Subcutaneous abdominal adipose tissue (tissue), 5 donors: ENCODE data around the gene PPL.
A peak's percentile ranks its signal among the peaks of the same experiment; 100 is the strongest.

ENCODE experiments used
- H3K27ac ChIP-seq: one replicate; pipeline ENCODE4 v1.7.0; 2013; ENCODE audit warnings: low read depth, mild to moderate bottlenecking, inconsistent platforms, low read length, moderate library complexity
- H3K27me3 ChIP-seq, 5 donors: one replicate each; pipeline ENCODE4 v1.7.0; 2013; ENCODE audit warnings: low read length in 5 of 5, inconsistent platforms in 1 of 5; ENCODE audit not compliant: control insufficient read depth in 5 of 5, insufficient read depth in 4 of 5
- H3K36me3 ChIP-seq, 5 donors: one replicate each; pipeline ENCODE4 v1.7.0; 2013; ENCODE audit warnings: low read length in 5 of 5; ENCODE audit not compliant: control insufficient read depth in 5 of 5, insufficient read depth in 5 of 5
- H3K4me1 ChIP-seq, 5 donors: one replicate each; pipeline ENCODE4 v1.7.0; 2013; ENCODE audit warnings: low read length in 5 of 5, mild to moderate bottlenecking in 3 of 5, moderate library complexity in 1 of 5; ENCODE audit not compliant: control insufficient read depth in 5 of 5, insufficient read depth in 5 of 5
- H3K4me3 ChIP-seq, 5 donors: one replicate each; pipeline ENCODE4 v1.7.0; 2013; ENCODE audit warnings: low read length in 5 of 5, low read depth in 1 of 5
- H3K9ac ChIP-seq, 5 donors: one replicate each; pipeline ENCODE4 v1.7.0; 2013; ENCODE audit warnings: low read length in 5 of 5, mild to moderate bottlenecking in 4 of 5, moderate library complexity in 3 of 5
- H3K9me3 ChIP-seq, 5 donors: one replicate each; pipeline ENCODE4 v1.7.0; 2013; ENCODE audit warnings: low read length in 5 of 5; ENCODE audit not compliant: control insufficient read depth in 5 of 5
- donor health status: healthy.
- donor health status: healthy.
- donor health status: healthy.
- donor health status: healthy.
- donor health status: healthy.

The PPL gene

GRCh38 chr16:4870138-4870671 lies 66.7 kb downstream of the PPL start:
- H3K36me3 ChIP-seq: peaks cover 8 to 80% (median 66%) of the 10 kb centered on the region in 5 donors
- no peaks in the 10 kb centered on the region for H3K9me3 ChIP-seq
- H3K4me3 ChIP-seq: no peak overlapping the region
- H3K27me3 ChIP-seq: no peaks in the 10 kb centered on the region
- H3K4me1 ChIP-seq: peaks cover 0 to 4% (median 0%) of the 10 kb centered on the region in 5 donors
- H3K27ac ChIP-seq: no peak overlapping the region
- no peak overlapping the region for H3K9ac ChIP-seq

GRCh38 chr16:4869147-4869805 lies 67.7 kb downstream of the PPL start:
- H3K9me3 ChIP-seq: no peaks in the 10 kb centered on the region
- no peak overlapping the region for H3K27ac ChIP-seq

GRCh38 chr16:4868535-4868934 lies 68.4 kb downstream of the PPL start:
- no peak overlapping the region for H3K4me3 ChIP-seq
- H3K27ac ChIP-seq: no peak overlapping the region
- H3K36me3 ChIP-seq: peaks cover 8 to 71% (median 49%) of the 10 kb centered on the region in 5 donors
- peaks cover 2 to 6% (median 3%) of the 10 kb centered on the region in 5 donors for H3K4me1 ChIP-seq
- no peaks in the 10 kb centered on the region for H3K27me3 ChIP-seq
- H3K9ac ChIP-seq: no peak overlapping the region
- no peaks in the 10 kb centered on the region for H3K9me3 ChIP-seq

More at GRCh38 chr16:4869147-4869805, 67.7 kb downstream of the PPL start:
- no peak overlapping the region for H3K4me3 ChIP-seq
- H3K9ac ChIP-seq: no peak overlapping the region
- no peaks in the 10 kb centered on the region for H3K27me3 ChIP-seq
- H3K36me3 ChIP-seq: peaks cover 8 to 75% (median 56%) of the 10 kb centered on the region in 5 donors
- peaks cover 0 to 4% (median 0%) of the 10 kb centered on the region in 5 donors for H3K4me1 ChIP-seq

- Histone ChIP-seq H3K4me1 (peaks cover 0 to 9% (median 6%) of the 10 kb centered on the region in 5 donors), H3K4me3 (no peak overlapping the region), H3K9ac (no peak overlapping the region), H3K36me3 (peaks cover 5 to 67% (median 44%) of the 10 kb centered on the region in 5 donors), H3K27ac (no peak overlapping the region), H3K9me3 (no peaks in the 10 kb centered on the region), H3K27me3 (no peaks in the 10 kb centered on the region)
Measured at GRCh38 chr16:4868026-4868425, 68.9 kb downstream of the PPL start.

- Histone ChIP-seq H3K27ac (no peak overlapping the region), H3K4me3 (no peak overlapping the region), H3K9ac (no peak overlapping the region), H3K27me3 (no peaks in the 10 kb centered on the region), H3K4me1 (peaks cover 0 to 18% (median 11%) of the 10 kb centered on the region in 5 donors), H3K36me3 (peaks cover 5 to 64% (median 33%) of the 10 kb centered on the region in 5 donors), H3K9me3 (no peaks in the 10 kb centered on the region)
Measured at GRCh38 chr16:4866586-4866985, 70.4 kb downstream of the PPL start.

GRCh38 chr16:4865231-4865860 lies 71.6 kb downstream of the PPL start:
- Histone ChIP-seq H3K36me3 (peaks cover 9 to 65% (median 34%) of the 10 kb centered on the region in 5 donors), H3K9me3 (no peaks in the 10 kb centered on the region), H3K27ac (no peak overlapping the region), H3K4me3 (no peak overlapping the region), H3K27me3 (no peaks in the 10 kb centered on the region), H3K9ac (no peak overlapping the region), H3K4me1 (peaks cover 0 to 18% (median 11%) of the 10 kb centered on the region in 5 donors)

GRCh38 chr16:4864728-4865127 lies 72.2 kb downstream of the PPL start:
- H3K27ac ChIP-seq: no peak overlapping the region
- no peak overlapping the region for H3K9ac ChIP-seq
- peaks cover 0 to 18% (median 11%) of the 10 kb centered on the region in 5 donors for H3K4me1 ChIP-seq
- no peaks in the 10 kb centered on the region for H3K9me3 ChIP-seq
- no peak overlapping the region for H3K4me3 ChIP-seq
- H3K36me3 ChIP-seq: peaks cover 12 to 65% (median 35%) of the 10 kb centered on the region in 5 donors
- no peaks in the 10 kb centered on the region for H3K27me3 ChIP-seq

- peak overlapping the region; percentile 6 for H3K27ac ChIP-seq
- H3K4me3 ChIP-seq: no peak overlapping the region
- H3K9me3 ChIP-seq: no peaks in the 10 kb centered on the region
- H3K36me3 ChIP-seq: peaks cover 24 to 67% (median 38%) of the 10 kb centered on the region in 5 donors
- no peak overlapping the region for H3K9ac ChIP-seq
- peaks cover 0 to 18% (median 11%) of the 10 kb centered on the region in 5 donors for H3K4me1 ChIP-seq
- H3K27me3 ChIP-seq: no peaks in the 10 kb centered on the region
Measured at GRCh38 chr16:4862639-4863038, 74.3 kb downstream of the PPL start.

- Histone ChIP-seq H3K9me3 (no peaks in the 10 kb centered on the region), H3K9ac (no peak overlapping the region), H3K27ac (no peak overlapping the region), H3K4me1 (peaks cover 0 to 22% (median 17%) of the 10 kb centered on the region in 5 donors), H3K27me3 (no peaks in the 10 kb centered on the region), H3K36me3 (peaks cover 34 to 70% (median 44%) of the 10 kb centered on the region in 5 donors), H3K4me3 (no peak overlapping the region)
Measured at GRCh38 chr16:4860727-4861342, 76.1 kb downstream of the PPL start.

- Histone ChIP-seq H3K4me1 (peaks cover 0 to 28% (median 22%) of the 10 kb centered on the region in 5 donors), H3K36me3 (peaks cover 34 to 78% (median 51%) of the 10 kb centered on the region in 5 donors), H3K9ac (no peak overlapping the region), H3K4me3 (no peak overlapping the region), H3K27ac (no peak overlapping the region), H3K27me3 (no peaks in the 10 kb centered on the region), H3K9me3 (no peaks in the 10 kb centered on the region)
Measured at GRCh38 chr16:4859900-4860255, 77.1 kb downstream of the PPL start.
